T-helper 9 cell (primary cell): ENCODE data around the gene APELA.
"Not testable (repeated sequence)": the region's sequence is repeated elsewhere in the genome, so short reads cannot be mapped to it uniquely, and the experiment has no call there.

ENCODE experiments used
- DNase-seq: peaks from one replicate; pipeline ENCODE4 v3.0.0-alpha.2; 2020

Gene APELA

DNA sequence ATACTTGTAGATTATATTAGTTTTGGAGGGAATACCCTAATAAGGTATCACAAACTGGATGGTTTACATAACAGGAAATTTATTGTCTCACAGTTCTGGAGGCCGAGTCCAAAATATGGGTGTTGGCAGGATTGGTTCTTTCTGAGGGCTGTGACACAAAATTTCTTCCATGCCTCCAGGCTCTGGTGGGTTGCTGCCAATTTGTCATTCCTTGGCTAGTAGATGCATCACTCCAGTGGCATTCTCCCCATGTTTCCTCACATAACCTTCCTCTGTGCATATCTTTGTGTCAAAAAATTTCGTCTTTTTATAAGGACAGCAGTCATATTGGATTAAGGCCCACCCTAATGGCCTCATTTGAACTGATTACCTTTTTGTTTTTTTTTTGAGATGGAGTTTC lies 49.3 kb downstream of the APELA start:
- DNase-seq: no peak

DNA sequence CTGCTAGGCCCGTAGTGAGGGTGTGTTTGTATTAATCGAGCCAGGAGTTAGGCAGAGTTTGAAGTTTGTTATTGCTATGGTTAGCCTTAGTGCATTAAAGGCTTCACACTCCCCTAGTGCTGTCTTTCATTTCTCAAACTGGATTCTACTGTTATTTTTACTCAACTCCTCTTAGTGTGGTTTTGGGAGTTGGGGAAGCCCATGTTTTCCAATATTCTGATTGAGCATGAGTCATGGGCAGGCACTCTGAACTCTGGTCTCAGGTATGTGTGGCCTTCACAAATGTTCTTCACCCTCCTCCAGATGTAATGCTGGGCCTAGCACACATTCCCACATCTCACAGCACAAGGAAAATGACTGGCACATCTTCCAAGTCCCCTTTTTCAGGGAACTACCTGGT lies 50.1 kb downstream of the APELA start:
- not testable (repeated sequence) for DNase-seq

DNA sequence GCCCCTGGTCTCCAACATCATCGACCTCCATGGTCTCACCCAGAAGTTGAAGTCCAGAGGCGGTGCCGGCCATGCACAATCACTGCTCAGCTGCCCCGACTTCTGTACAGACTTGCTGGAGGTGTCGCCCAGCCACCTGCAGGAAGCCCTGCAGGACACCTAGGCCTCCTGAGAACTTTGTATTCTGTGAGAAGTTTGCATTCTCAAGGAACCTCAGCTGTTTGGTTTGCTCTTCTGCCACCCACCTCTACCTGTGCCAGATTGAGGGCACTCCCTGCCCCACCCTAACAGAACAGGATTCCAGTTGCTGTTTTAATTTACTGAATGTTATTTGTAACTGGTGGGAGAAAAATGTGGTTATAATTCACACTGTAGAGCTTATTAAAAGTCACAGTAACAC lies 53.7 kb downstream of the APELA start:
- no peak for DNase-seq

DNA sequence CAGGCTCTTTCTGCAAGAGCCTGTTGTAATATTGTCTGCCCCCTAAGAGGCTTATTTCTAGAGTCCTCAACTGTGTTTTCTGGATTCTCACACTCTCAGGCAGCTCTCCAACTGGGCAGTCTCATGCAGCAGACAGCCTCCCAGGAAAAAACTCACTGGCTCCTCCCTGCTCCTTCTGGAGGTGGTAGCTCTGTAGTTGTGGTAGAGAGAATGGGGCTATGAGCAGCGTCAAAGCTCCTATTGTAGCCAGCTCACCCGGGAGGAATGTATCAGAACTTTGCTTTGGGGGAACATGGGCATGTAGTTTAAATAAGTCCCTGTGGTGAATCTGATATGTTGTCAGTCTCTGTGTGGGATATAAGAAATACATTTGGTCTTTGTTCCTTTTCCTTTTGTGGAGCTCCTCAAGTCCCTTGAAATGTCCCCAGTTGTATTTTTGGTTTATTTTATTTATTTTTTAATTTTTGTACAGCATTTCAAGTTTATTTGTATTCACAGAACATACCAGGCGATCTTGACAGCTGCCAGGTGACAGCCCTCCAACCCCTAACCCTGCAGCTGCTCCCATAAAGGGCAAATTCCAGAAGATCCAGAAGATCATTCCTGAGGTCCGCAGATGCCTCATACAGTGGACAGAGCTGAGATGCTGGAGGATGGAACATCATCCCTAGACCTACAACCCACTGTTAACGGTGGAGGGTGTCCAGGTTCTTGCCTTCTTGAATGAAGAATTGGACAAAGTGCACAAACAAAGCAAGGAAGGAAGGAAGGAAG lies 54.8 kb downstream of the APELA start:
- DNase-seq: no peak

DNA sequence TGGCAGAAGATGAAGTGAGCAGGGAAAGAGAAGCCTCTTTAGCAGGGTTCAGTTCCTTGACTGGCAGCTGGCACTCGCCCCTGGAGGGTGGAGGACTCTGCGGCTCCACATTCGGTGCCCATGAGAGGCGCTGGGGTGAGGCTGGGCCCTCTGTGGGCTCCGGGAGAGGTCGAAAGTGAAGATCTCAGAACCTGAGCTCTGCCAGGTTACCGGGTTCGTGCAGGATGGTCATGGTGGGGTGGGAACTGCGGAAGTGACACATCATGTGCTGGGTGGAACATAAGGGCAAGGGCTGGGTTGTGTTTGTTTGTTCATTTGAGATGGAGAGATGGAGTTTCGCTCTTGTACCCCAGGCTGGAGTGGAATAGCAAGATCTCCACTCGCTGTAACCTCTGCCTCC lies 56.3 kb downstream of the APELA start:
- DNase-seq: no peak

DNA sequence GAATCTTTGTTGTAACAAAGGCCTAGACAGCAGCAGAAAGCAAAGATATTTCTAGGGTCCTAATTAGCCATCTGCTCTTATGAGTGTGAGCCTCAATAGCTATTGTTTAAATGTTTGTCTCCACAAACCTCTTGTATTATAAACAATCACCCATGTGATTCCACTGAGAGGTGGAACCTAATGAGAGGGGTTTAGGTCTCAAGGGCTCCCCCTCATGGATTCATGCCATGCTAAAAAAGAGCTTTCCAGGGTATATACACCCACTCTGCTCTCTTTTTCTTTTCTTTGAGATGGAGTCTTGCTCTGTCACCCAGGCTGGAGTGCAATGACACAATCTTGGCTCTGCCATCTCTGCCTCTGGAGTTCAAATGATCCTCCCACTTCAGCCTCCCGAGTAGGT lies 58.4 kb downstream of the APELA start:
- DNase-seq: no peak

DNA sequence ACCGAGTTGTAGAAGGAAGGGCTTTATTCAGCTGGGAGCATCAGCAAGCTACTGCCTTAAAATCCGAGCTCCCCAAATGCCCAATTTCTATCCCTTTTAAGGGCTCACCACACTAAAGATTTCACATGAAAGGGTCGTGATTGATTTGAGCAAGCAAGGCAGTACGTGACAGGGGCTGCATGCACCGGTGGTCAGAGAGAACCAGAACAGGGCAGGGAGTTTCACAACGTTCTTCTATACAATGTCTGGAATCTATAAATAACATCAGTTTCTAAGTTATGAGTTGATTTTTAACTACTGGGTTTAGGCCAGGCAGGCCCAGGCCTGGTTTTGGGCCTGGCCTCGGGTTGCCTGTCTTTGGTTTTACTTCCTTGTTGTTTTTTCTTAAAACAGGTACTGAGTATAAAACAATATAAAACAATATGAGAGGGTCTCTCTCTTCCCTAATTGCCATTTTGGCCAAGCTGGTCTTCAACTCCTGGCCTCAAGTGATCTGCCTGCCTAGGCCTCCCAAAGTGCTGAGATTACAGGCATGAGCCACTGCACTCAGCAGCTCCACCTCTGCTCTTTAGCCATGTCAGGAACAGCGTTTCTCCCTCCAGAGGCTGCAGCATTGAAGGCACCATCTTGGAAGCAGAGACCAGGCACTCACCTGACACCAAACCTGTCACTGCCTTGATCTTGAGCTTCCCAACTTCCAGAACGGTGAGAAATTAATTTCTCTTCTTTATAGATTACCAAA lies 59.1 kb downstream of the APELA start:
- not testable (repeated sequence) for DNase-seq

DNA sequence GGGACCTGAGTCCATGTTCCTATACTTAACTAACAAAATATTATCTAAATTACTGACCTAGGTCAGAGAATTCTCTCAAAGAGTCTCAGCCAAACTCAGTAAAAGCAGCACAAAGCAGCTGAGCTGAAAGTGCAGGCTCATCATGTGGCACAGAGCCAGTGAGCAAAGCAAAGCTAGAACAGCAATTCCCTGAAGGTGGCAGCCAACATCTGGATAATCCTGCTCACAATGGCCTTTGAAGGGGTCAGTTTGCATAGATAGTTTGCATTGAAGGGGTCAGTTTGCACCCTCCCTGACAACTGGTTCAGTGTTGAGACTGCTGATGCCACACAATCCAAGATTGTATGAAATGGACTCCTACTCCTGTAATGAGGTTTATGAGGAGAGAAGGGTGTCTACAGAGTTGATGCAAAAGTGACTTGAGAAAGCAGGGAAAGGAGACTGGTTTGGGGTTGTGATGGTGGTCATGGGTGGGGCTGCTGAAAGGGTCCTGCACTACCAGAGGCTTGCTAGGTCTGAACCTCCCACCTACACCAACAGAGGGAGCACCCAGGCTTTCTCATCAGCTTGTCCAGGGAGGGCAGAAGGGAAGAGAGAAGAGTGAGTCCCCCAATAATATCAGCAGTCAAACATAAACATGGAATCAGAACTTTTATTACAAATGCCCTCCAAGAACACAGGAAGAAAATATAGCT lies 60.7 kb downstream of the APELA start:
- DNase-seq: no peak

DNA sequence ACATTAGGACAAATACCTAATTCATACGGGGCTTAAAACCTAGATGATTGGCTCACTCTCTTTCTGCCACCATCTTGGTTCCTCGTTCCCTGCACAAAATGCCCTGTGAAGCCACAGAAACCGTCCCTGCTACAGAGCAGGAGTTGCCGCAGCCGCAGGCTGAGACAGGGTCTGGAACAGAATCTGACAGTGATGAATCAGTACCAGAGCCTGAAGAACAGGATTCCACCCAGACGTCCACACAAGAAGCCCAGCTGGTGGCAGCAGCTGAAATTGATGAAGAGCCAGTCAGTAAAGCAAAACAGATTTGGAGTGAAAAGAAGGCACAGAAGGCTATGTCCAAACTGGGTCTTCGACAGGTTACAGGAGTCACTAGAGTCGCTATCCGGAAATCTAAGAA lies 66.2 kb downstream of the APELA start:
- no peak for DNase-seq

DNA sequence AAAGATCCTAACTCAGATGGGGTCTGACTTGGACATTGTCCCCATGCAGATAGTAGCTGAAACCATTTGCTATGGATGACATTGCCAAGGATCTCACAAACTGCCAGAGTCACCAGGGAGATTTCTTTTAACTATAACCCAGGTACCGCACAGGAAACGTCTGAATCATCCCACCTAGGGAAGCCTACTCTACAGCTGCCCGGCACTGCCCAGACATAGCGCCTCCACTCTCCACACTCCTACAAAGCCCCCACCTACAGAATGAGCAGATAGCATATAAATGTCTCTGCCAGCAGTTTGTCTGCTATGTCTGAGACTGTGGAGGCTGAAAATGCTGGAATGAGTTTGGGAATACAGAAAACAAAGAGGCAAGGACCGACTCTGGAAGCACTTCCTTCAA lies 68.2 kb downstream of the APELA start:
- no peak for DNase-seq

DNA sequence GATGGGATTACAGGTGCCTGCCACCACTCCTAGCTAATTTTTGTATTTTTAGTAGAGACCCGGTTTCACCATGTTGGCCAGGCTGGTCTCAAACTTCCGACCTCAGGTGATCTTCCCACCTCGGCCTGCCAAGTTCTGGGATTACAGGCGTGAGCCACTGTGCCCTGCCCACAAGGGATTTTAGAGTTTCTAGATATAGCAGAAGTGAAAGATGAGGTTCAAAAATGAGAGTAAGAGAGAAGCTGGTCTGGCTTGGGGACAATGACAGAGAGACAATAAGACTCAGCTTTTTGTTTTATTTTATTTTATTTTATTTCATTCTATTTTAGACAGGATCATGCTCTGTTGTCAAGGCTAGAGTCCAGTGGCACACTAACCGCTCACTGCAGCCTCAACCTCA lies 69.8 kb downstream of the APELA start:
- no peak for DNase-seq
